Activated naive CD4-positive, alpha-beta T cell treated with anti-CD3 and anti-CD28 coated beads, Interleukin-2, amount 50 U/mL, for 16 hours (primary cell): ENCODE measurements around the gene MLST8.

Experiments
- DNase-seq: peaks from one replicate; pipeline ENCODE4 v3.0.0-alpha.2; 2020

MLST8 gene

GRCh38 chr16:2209258-2210008 lies 4.2 kb downstream of the MLST8 start:
- no peak for DNase-seq

GRCh38 chr16:2210009-2210332 lies 4.7 kb downstream of the MLST8 start:
- DNase-seq: no peak

GRCh38 chr16:2210386-2211365 lies 5.4 kb downstream of the MLST8 start, which contains the start of gene BRICD5:
Gene BRICD5 (minus strand): TSS chr16:2210863. CDS start chr16:2210833, 30 bp downstream.
- no peak for DNase-seq

GRCh38 chr16:2211923-2212347 lies 6.7 kb downstream of the MLST8 start:
- no peak for DNase-seq

- DNase-seq: no peak
Observed at GRCh38 chr16:2212362-2213324, 7.4 kb downstream of the MLST8 start.

GRCh38 chr16:2213817-2214718 lies 8.8 kb downstream of the MLST8 start:
- DNase-seq: no peak

GRCh38 chr16:2214719-2214968 lies 9.4 kb downstream of the MLST8 start, which contains the start of gene PGP:
Gene PGP (minus strand): TSS chr16:2214840. CDS start chr16:2214777, 63 bp downstream.
- DNase-seq: no peak

GRCh38 chr16:2216330-2216729 lies 11.1 kb downstream of the MLST8 start:
- no peak for DNase-seq

GRCh38 chr16:2223221-2223941 lies 18.1 kb downstream of the MLST8 start, which contains the start of gene E4F1:
Gene E4F1 (plus strand): TSS chr16:2223591. CDS start chr16:2223614, 23 bp downstream.
- DNase-seq: peak; percentile 100

- peak; percentile 28 for DNase-seq
Observed at GRCh38 chr16:2223942-2224486, 18.8 kb downstream of the MLST8 start.

GRCh38 chr16:2226245-2226793 lies 21.1 kb downstream of the MLST8 start:
- no peak for DNase-seq

GRCh38 chr16:2226918-2227317 lies 21.7 kb downstream of the MLST8 start:
- DNase-seq: no peak

- DNase-seq: no peak
Observed at GRCh38 chr16:2228161-2228824, 23.0 kb downstream of the MLST8 start.

GRCh38 chr16:2229091-2229490 lies 23.8 kb downstream of the MLST8 start:
- DNase-seq: no peak

GRCh38 chr16:2229632-2230250 lies 24.5 kb downstream of the MLST8 start:
- no peak for DNase-seq

- DNase-seq: no peak
Observed at GRCh38 chr16:2230376-2230775, 25.1 kb downstream of the MLST8 start.

GRCh38 chr16:2231016-2231931 lies 26.0 kb downstream of the MLST8 start:
- DNase-seq: no peak
